Glutamatergic neuron (in vitro differentiated cells): ENCODE results near the gene TSEN54. TPM values are rescaled to one million over a fixed set of nuclear protein-coding genes. Genes with fewer than 3 reads are reported as not detected.

ENCODE experiments used
- DNase-seq: peaks from one replicate; pipeline ENCODE4 v3.0.0; 2022
- H3K27ac Mint-ChIP-seq: one replicate; pipeline ENCODE4 v1.8.0; 2020; ENCODE audit warnings: mild to moderate bottlenecking, mixed read lengths, inconsistent platforms; ENCODE audit not compliant: unreplicated experiment
- H3K27me3 Mint-ChIP-seq: one replicate; pipeline ENCODE4 v1.8.0; 2020; ENCODE audit warnings: mild to moderate bottlenecking, moderate library complexity, mixed read lengths, inconsistent platforms; ENCODE audit not compliant: unreplicated experiment
- H3K36me3 Mint-ChIP-seq: one replicate; pipeline ENCODE4 v1.8.0; 2020; ENCODE audit warnings: mild to moderate bottlenecking, mixed read lengths, inconsistent platforms; ENCODE audit not compliant: unreplicated experiment
- H3K4me1 Mint-ChIP-seq: one replicate; pipeline ENCODE4 v1.8.0; 2020; ENCODE audit warnings: mild to moderate bottlenecking, low read depth, mixed read lengths, inconsistent platforms; ENCODE audit not compliant: unreplicated experiment
- H3K4me3 Mint-ChIP-seq: one replicate; pipeline ENCODE4 v1.8.0; 2020; ENCODE audit warnings: mild to moderate bottlenecking, mixed read lengths, inconsistent platforms; ENCODE audit not compliant: unreplicated experiment
- H3K9me3 Mint-ChIP-seq: one replicate; pipeline ENCODE4 v1.8.0; 2020; ENCODE audit warnings: mild to moderate bottlenecking, moderate library complexity, mixed read lengths, inconsistent platforms; ENCODE audit not compliant: unreplicated experiment
- CTCF ChIP-seq: fragments of 200-600 bp; sonication (generic); IDR thresholded peaks from one replicate; pipeline ENCODE4 v1.5.0; 2021; ENCODE audit not compliant: partially characterized antibody, unreplicated experiment
- total RNA-seq: library from RNA; stranded (reverse); fragmentation: NEBNext Ultra II Directional; extraction: Animal tissue kit (Norgen Biotek cat#: 25700); gene quantifications from one replicate; pipeline ENCODE4 v1.2.1, GENCODE V29; 2021; ENCODE audit not compliant: unreplicated experiment

The TSEN54 gene
- total RNA-seq, 1 donor from 2014 or later = 26.6 TPM

- no peak overlapping the region for H3K27ac Mint-ChIP-seq
- H3K4me3 Mint-ChIP-seq = no peak overlapping the region
- peaks cover 2% of the 10 kb centered on the region for H3K27me3 Mint-ChIP-seq
- H3K4me1 Mint-ChIP-seq = no peaks in the 10 kb centered on the region
- no peaks in the 10 kb centered on the region for H3K36me3 Mint-ChIP-seq
- DNase-seq = no peak
- no peak for TF ChIP-seq CTCF
- peaks cover 5% of the 10 kb centered on the region for H3K9me3 Mint-ChIP-seq
Measured at GRCh38 chr17:75501378-75502071, 14.8 kb upstream of the TSEN54 start.

DNA sequence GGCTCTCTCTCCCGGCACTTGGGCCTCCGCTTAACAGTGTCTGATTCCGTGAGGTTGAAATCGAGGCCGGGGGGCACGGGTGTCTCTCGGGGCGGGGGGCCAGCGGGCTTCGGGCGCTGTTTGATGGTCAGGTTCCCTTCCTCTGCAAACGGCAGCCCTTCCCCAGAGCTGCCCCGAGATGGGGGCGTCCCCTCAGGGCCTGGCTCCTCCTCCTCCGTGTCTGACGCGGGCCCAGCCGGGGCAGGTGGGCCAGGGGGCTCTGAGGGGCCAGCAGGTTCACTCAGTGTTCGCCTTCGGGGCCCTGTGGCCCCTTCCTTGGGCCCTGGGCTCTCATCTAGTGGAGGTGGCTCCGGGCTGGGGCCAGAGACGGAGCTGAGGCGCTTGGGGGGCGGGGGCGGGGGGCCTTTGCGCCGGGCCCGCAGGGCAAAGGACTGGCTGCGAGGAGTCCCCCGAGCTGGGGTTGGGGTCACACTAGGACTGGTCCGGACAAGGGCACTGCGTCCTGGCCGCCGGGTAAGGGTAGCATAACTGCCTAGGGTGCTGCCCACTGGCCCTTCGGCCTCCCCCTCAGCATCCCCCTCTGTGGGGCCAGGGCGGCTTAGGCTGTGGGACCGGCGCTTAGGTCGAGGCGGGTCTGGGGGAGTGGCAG, 14.1 kb upstream of the TSEN54 start:
- DNase-seq = no peak
- peaks cover 3% of the 10 kb centered on the region for H3K9me3 Mint-ChIP-seq
- no peaks in the 10 kb centered on the region for H3K4me1 Mint-ChIP-seq
- H3K27ac Mint-ChIP-seq = no peak overlapping the region
- peaks cover 2% of the 10 kb centered on the region for H3K27me3 Mint-ChIP-seq
- H3K36me3 Mint-ChIP-seq = no peaks in the 10 kb centered on the region
- H3K4me3 Mint-ChIP-seq = no peak overlapping the region
- TF ChIP-seq CTCF = no peak

GRCh38 chr17:75502721-75503329, 13.5 kb upstream of the TSEN54 start:
- DNase-seq = no peak
- no peak overlapping the region for H3K27ac Mint-ChIP-seq
- H3K36me3 Mint-ChIP-seq = no peaks in the 10 kb centered on the region
- peaks cover 3% of the 10 kb centered on the region for H3K9me3 Mint-ChIP-seq
- H3K4me3 Mint-ChIP-seq = no peak overlapping the region
- TF ChIP-seq CTCF = no peak
- no peaks in the 10 kb centered on the region for H3K4me1 Mint-ChIP-seq
- H3K27me3 Mint-ChIP-seq = peaks cover 2% of the 10 kb centered on the region

- Mint-ChIP-seq H3K4me1 (no peaks in the 10 kb centered on the region), H3K36me3 (no peaks in the 10 kb centered on the region), H3K27ac (no peak overlapping the region), H3K27me3 (peaks cover 2% of the 10 kb centered on the region), H3K4me3 (no peak overlapping the region), H3K9me3 (no peaks in the 10 kb centered on the region)
- DNase-seq = no peak
- no peak for TF ChIP-seq CTCF
Measured at GRCh38 chr17:75503337-75503950, 12.9 kb upstream of the TSEN54 start.
